ENCODE measurements around the gene SLMAP. TPM values are rescaled to one million over a fixed set of nuclear protein-coding genes. Genes with fewer than 3 reads are reported as not detected.

SLMAP gene
- total and polyA plus RNA-seq, 2 experiments from 2014 or later = 32.1 to 73.0 TPM

DNA sequence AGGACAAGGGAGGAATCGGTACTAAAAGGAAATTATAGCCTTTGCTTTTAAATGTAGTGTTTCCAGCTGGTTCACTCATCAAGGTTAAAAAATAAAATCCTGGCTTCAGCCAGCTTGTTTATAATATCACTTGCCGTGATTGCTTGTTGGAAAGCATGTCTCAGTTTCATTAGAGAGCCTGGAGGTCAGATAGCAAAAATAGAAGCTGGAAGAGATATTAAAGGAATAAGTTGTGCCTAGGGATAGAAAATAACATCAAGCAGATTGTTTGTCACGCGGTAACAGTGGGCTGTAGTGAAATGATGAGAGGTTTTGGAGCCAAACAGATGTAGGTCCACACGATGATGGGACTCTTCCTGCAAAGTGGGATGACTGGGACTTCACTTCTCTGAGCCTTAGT, 17.7 kb upstream of the SLMAP start:
- Histone ChIP-seq H4K20me1 (replicated peaks; ENCODE audit: insufficient read depth) (no peaks in the 10 kb centered on the region), H2AFZ (peak overlapping the region; percentile 45; the same call in 1 of the 2 replicates), H3K4me1 (ENCODE audit: insufficient read depth) (no peaks in the 10 kb centered on the region), H3K4me3 (no peak overlapping the region), H3K4me2 (no peak overlapping the region), H3K9me2 (ENCODE audit: insufficient read depth) (0 out of 2 replicates have a peak, but pooled peaks cover 4% of the 10 kb centered on the region), H3F3A (replicated peaks; ENCODE audit: low read depth) (no peaks in the 10 kb centered on the region), H3K27ac (ENCODE audit: low read depth) (no peak overlapping the region), H3K36me3 (ENCODE audit: insufficient read depth) (no peaks in the 10 kb centered on the region), H3K79me2 (replicated peaks; ENCODE audit: insufficient read depth) (no peaks in the 10 kb centered on the region), H3K27me3 (ENCODE audit: insufficient read depth) (no peaks in the 10 kb centered on the region)
- DNase-seq (ENCODE audit: low spot score) (no peak), ATAC-seq (no peak)
- Mint-ChIP-seq H3K27ac (no peak overlapping the region), H3K36me3 (ENCODE audit: low read depth) (no peaks in the 10 kb centered on the region), H3K4me1 (no peaks in the 10 kb centered on the region), H3K4me3 (no peak overlapping the region), H3K9me3 (no peaks in the 10 kb centered on the region), H3K27me3 (ENCODE audit: insufficient read depth, low read depth, poor library complexity) (no peaks in the 10 kb centered on the region)
- TF ChIP-seq JUNB (IDR thresholded peaks at IDR 0.05; ENCODE audit: unreplicated experiment) (no peak), POLR2AphosphoS5 (IDR thresholded peaks at IDR 0.05; ENCODE audit: low read depth) (no peak), NANOG (IDR thresholded peaks at IDR 0.05; ENCODE audit: borderline replicate concordance) (no peak), EZH2phosphoT487 (IDR thresholded peaks at IDR 0.05; ENCODE audit: unreplicated experiment) (no peak), STAT1 (IDR thresholded peaks at IDR 0.05; ENCODE audit: unreplicated experiment) (no peak), EZH2 (IDR thresholded peaks at IDR 0.05; ENCODE audit: low read depth, unreplicated experiment) (no peak), ZNF114 (CRISPR knock-in tag; IDR thresholded peaks at IDR 0.05) (no peak), CREB1 (CRISPR knock-in tag; IDR thresholded peaks at IDR 0.05; ENCODE audit: low read depth) (no peak)
- TF ChIP-seq, protein P1, sequence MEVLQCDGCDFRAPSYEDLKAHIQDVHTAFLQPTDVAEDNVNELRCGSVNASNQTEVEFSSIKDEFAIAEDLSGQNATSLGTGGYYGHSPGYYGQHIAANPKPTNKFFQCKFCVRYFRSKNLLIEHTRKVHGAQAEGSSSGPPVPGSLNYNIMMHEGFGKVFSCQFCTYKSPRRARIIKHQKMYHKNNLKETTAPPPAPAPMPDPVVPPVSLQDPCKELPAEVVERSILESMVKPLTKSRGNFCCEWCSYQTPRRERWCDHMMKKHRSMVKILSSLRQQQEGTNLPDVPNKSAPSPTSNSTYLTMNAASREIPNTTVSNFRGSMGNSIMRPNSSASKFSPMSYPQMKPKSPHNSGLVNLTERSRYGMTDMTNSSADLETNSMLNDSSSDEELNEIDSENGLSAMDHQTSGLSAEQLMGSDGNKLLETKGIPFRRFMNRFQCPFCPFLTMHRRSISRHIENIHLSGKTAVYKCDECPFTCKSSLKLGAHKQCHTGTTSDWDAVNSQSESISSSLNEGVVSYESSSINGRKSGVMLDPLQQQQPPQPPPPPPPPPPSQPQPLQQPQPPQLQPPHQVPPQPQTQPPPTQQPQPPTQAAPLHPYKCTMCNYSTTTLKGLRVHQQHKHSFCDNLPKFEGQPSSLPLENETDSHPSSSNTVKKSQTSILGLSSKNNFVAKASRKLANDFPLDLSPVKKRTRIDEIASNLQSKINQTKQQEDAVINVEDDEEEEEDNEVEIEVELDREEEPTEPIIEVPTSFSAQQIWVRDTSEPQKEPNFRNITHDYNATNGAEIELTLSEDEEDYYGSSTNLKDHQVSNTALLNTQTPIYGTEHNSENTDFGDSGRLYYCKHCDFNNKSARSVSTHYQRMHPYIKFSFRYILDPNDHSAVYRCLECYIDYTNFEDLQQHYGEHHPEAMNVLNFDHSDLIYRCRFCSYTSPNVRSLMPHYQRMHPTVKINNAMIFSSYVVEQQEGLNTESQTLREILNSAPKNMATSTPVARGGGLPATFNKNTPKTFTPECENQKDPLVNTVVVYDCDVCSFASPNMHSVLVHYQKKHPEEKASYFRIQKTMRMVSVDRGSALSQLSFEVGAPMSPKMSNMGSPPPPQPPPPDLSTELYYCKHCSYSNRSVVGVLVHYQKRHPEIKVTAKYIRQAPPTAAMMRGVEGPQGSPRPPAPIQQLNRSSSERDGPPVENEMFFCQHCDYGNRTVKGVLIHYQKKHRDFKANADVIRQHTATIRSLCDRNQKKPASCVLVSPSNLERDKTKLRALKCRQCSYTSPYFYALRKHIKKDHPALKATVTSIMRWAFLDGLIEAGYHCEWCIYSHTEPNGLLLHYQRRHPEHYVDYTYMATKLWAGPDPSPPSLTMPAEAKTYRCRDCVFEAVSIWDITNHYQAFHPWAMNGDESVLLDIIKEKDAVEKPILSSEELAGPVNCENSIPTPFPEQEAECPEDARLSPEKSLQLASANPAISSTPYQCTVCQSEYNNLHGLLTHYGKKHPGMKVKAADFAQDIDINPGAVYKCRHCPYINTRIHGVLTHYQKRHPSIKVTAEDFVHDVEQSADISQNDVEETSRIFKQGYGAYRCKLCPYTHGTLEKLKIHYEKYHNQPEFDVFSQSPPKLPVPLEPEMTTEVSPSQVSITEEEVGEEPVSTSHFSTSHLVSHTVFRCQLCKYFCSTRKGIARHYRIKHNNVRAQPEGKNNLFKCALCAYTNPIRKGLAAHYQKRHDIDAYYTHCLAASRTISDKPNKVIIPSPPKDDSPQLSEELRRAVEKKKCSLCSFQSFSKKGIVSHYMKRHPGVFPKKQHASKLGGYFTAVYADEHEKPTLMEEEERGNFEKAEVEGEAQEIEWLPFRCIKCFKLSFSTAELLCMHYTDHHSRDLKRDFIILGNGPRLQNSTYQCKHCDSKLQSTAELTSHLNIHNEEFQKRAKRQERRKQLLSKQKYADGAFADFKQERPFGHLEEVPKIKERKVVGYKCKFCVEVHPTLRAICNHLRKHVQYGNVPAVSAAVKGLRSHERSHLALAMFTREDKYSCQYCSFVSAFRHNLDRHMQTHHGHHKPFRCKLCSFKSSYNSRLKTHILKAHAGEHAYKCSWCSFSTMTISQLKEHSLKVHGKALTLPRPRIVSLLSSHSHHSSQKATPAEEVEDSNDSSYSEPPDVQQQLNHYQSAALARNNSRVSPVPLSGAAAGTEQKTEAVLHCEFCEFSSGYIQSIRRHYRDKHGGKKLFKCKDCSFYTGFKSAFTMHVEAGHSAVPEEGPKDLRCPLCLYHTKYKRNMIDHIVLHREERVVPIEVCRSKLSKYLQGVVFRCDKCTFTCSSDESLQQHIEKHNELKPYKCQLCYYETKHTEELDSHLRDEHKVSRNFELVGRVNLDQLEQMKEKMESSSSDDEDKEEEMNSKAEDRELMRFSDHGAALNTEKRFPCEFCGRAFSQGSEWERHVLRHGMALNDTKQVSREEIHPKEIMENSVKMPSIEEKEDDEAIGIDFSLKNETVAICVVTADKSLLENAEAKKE (CRISPR knock-in tag; IDR thresholded peaks at IDR 0.05) = no peak
- TF ChIP-seq, protein P2, sequence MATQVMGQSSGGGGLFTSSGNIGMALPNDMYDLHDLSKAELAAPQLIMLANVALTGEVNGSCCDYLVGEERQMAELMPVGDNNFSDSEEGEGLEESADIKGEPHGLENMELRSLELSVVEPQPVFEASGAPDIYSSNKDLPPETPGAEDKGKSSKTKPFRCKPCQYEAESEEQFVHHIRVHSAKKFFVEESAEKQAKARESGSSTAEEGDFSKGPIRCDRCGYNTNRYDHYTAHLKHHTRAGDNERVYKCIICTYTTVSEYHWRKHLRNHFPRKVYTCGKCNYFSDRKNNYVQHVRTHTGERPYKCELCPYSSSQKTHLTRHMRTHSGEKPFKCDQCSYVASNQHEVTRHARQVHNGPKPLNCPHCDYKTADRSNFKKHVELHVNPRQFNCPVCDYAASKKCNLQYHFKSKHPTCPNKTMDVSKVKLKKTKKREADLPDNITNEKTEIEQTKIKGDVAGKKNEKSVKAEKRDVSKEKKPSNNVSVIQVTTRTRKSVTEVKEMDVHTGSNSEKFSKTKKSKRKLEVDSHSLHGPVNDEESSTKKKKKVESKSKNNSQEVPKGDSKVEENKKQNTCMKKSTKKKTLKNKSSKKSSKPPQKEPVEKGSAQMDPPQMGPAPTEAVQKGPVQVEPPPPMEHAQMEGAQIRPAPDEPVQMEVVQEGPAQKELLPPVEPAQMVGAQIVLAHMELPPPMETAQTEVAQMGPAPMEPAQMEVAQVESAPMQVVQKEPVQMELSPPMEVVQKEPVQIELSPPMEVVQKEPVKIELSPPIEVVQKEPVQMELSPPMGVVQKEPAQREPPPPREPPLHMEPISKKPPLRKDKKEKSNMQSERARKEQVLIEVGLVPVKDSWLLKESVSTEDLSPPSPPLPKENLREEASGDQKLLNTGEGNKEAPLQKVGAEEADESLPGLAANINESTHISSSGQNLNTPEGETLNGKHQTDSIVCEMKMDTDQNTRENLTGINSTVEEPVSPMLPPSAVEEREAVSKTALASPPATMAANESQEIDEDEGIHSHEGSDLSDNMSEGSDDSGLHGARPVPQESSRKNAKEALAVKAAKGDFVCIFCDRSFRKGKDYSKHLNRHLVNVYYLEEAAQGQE (IDR thresholded peaks at IDR 0.05; ENCODE audit: unreplicated experiment) = no peak
- TF ChIP-seq, protein P3, sequence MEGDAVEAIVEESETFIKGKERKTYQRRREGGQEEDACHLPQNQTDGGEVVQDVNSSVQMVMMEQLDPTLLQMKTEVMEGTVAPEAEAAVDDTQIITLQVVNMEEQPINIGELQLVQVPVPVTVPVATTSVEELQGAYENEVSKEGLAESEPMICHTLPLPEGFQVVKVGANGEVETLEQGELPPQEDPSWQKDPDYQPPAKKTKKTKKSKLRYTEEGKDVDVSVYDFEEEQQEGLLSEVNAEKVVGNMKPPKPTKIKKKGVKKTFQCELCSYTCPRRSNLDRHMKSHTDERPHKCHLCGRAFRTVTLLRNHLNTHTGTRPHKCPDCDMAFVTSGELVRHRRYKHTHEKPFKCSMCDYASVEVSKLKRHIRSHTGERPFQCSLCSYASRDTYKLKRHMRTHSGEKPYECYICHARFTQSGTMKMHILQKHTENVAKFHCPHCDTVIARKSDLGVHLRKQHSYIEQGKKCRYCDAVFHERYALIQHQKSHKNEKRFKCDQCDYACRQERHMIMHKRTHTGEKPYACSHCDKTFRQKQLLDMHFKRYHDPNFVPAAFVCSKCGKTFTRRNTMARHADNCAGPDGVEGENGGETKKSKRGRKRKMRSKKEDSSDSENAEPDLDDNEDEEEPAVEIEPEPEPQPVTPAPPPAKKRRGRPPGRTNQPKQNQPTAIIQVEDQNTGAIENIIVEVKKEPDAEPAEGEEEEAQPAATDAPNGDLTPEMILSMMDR (conservative IDR thresholded peaks at IDR 0.05; ENCODE audit: low read depth in 2 of 2) = no peak
- TF ChIP-seq, protein P4, sequence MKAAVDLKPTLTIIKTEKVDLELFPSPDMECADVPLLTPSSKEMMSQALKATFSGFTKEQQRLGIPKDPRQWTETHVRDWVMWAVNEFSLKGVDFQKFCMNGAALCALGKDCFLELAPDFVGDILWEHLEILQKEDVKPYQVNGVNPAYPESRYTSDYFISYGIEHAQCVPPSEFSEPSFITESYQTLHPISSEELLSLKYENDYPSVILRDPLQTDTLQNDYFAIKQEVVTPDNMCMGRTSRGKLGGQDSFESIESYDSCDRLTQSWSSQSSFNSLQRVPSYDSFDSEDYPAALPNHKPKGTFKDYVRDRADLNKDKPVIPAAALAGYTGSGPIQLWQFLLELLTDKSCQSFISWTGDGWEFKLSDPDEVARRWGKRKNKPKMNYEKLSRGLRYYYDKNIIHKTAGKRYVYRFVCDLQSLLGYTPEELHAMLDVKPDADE (IDR thresholded peaks at IDR 0.05) = no peak
